ENCODE data around the gene CDC14A. TPM values are rescaled to one million over a fixed set of nuclear protein-coding genes. Genes with fewer than 3 reads are reported as not detected.
A peak's percentile ranks its signal among the peaks of the same experiment; 100 is the strongest.
"Not testable (repeated sequence)": the region's sequence is repeated elsewhere in the genome, so short reads cannot be mapped to it uniquely, and the experiment has no call there.

The CDC14A gene
- total RNA-seq, 1 experiment from 2014 or later = 4.6 TPM

GRCh38 chr1:100362821-100363466, 10.6 kb downstream of the CDC14A start:
- no peak for DNase-seq (ENCODE audit: low read depth)

- no peak for DNase-seq (ENCODE audit: low read depth)
Observed at GRCh38 chr1:100363831-100364230, 11.5 kb downstream of the CDC14A start.

GRCh38 chr1:100364697-100365096, 12.4 kb downstream of the CDC14A start:
- no peak for DNase-seq (ENCODE audit: low read depth)

DNA sequence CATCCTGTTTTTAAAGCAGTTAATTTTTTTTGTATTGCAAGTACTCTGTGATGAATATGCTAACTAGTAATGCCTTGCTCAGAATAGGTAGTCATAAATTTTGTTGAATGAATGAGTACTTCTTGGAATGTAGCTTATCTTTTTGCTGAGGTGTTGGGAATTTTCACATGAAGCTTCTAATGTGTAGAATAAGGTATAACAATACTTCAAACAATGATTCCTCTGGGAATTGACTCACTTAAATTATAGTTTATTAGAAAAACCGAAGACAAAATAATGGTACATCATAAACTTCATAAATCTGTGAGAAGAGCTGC, 13.9 kb downstream of the CDC14A start:
- DNase-seq (ENCODE audit: low read depth) = no peak

DNA sequence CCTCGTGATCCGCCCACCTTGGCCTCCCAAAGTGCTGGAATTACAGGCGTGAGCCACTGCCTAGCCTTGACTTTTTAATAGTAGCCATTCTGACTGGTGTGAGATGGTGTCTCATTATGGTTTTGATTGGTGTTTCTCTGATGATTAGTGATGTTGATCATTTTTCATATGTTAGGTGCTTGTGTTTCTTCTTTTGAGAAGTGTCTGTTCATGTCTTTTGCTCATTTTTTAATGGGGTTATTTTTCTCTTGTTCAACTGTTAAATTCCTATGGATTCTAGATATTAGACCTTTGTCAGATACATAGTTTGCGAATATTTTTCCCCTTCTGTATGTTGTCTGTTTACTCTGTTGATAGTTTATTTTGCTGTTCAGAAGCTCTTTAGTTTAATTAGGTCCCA, 17.0 kb downstream of the CDC14A start:
- DNase-seq (ENCODE audit: low read depth) = not testable (repeated sequence)

DNA sequence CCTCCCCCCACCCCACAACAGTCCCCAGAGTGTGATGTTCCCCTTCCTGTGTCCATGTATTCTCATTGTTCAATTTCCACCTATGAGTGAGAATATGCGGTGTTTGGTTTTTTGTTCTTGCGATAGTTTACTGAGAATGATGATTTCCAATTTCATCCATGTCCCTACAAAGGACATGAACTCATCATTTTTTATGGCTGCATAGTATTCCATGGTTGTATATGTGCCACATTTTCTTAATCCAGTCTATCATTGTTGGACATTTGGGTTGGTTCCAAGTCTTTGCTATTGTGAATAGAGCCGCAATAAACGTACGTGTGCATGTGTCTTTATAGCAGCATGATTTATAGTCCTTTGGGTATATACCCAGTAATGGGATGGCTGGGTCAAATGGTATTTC, 21.6 kb downstream of the CDC14A start:
- DNase-seq (ENCODE audit: low read depth) = not testable (repeated sequence)

GRCh38 chr1:100376890-100377289, 24.6 kb downstream of the CDC14A start:
- DNase-seq (ENCODE audit: low read depth) = not testable (repeated sequence)

- no peak for DNase-seq (ENCODE audit: low read depth)
Observed at GRCh38 chr1:100377590-100378361, 25.5 kb downstream of the CDC14A start.

DNA sequence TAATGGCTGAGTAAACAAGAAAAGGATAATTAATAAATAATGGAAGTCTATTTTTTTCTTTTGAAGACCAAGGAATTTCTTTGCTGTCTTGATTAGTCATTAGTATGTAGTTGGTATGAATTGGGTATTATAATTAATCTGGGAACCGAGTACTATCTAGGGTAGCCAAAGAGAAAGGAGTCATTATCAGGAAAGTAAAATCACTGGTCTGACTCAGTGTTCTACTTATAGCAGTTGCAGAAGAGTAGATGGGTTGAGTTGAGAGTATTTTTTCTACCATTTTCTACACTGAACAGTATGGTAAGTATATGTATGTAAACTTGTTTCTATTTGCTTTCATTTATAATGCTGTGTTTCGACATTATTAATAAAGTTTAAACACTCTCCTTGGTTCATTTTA, 26.6 kb downstream of the CDC14A start:
- no peak for DNase-seq (ENCODE audit: low read depth)

DNA sequence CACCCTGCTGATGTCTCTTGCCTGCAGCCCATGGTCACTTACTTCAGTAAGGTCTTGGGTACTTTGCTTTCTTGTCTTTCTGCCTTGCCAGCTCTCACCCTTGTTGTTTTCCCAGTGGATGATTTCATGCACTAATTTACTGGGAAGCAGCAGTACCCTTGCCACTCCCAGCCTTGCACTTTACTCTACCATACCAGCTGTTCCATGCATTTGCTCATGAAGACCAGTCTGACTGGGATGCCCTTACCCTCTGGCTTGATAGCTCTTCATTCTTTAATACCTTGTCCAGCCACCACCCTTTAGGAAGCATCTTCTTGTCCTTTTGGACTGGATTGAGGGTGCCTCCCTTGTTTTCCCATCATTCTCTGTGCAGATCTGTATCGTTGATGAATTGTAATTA, 28.3 kb downstream of the CDC14A start:
- no peak for DNase-seq (ENCODE audit: low read depth)

DNA sequence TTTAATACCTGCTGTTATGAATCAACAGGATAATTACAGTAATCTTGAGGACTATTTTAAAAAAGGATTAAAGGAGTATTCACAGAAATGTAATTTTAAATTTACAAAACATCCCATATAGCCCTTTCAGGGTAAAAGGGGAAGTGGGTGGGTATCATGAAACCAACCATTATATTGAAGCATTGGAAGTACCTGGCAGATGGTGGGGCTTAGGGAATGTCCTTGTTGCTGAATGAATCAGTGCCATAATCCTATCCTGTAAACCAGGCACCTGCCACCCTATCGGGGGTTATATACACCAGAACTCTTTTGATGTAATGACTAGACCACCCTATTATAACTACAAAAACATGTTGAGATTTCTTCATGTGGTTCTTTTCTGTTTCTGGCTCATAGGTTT, 30.4 kb downstream of the CDC14A start:
- DNase-seq (ENCODE audit: low read depth) = no peak

DNA sequence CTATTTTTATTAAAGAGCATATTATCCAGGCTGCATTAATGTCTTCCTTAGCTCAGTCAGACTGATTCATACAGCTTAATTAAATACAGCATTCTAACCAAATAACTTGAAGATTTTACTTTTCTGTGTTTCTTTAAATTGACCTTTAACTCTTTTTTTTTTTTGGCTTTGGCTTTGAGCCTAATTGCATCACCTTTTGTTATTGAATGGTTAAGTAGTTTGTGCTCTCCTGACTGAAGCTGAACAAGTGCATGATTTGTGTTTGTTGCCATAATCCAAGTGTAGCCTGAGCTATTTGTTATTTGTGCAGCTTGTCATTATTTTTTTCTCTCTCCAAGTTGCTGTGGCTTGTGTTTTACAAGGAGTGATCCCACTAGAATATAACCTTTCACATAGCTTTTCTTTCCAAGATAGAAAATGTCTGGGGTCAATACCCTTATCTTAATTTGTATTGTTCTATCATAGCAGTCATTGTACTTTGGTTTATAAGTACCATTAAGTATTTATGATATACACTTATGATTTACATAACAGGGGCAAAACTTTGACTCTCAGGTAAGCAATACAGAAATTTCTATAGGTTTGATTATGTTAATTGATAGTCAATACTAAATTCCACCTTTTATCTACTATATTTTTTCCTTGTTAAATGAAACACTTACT, 31.6 kb downstream of the CDC14A start:
- DNase-seq (ENCODE audit: low read depth) = no peak

DNA sequence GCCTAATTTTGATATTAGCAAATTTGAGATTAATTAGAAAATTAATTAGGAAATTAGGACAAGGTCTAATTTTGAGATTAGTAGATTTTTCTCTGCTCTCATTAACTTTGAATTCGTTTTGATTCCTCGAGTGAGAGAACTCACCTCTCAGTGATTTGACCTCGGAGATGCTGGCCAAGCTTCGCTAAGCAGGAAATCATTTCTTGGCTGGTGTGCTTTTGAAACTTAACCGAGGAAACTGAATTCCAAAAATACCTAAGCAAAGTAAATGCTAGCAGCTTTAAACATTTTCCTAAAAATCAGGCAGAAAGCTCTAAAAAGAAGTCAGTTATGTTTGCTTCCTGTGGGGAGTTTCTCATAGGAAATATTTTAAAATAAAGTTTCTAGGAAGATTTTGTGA, 34.9 kb downstream of the CDC14A start:
- peak; percentile 13 for DNase-seq (ENCODE audit: low read depth)

DNA sequence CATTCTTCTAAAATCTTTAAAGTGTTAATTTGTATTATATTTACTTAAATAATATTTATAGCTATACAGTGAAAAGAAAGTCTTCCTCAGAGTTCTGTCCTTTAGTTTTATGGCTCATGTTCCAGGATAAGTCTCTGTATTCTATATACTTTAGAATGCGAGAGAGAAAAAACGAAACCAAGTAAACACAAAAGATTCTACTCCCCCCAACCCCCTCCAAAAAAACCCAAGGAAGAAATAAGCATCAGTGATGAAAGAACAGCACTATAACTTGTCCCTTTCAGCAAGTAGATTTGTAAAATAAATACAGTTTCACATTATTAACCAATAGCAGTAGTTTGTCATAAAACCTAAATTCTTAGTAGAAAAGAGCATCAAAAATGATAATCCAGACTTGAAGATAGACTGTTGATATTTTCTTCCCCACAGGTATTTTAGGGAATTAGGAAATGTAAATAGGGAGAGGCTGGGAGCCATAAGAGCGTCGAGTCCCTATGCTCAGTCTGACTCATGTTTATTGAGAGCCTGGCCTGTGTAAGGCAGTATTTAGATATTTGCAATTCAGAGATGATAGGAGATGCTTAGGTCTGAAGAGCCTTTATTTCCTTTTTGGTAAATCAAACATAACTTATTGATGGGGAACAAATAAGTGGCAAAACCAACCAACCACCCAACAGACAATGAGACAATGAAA, 35.5 kb downstream of the CDC14A start:
- DNase-seq (ENCODE audit: low read depth) = peak; percentile 19

DNA sequence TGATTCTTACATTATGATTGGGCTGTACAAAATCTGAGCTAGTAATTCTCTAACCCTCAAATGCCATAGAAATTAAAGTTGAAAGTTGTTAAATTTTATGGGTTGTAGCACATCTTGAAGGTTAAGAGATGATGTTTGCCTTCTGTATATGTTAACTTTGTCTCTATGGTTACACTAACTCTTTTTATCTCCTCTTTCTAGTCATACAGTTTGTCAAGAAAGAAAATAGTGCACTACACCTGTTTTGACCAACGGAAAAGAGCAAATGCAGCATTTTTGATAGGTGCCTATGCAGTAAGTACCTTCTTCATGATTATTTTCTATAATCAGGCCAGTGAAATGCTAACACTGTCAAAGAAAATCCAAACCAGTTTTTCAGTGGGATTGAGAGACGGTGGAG, 38.2 kb downstream of the CDC14A start:
- no peak for DNase-seq (ENCODE audit: low read depth)

- DNase-seq (ENCODE audit: low read depth) = no peak
Observed at GRCh38 chr1:100391675-100392074, 39.4 kb downstream of the CDC14A start.

GRCh38 chr1:100392756-100393155, 40.5 kb downstream of the CDC14A start:
- DNase-seq (ENCODE audit: low read depth) = no peak

- DNase-seq (ENCODE audit: low read depth) = no peak
Observed at GRCh38 chr1:100394285-100394684, 42.0 kb downstream of the CDC14A start.

- no peak for DNase-seq (ENCODE audit: low read depth)
Observed at GRCh38 chr1:100395913-100396312, 43.6 kb downstream of the CDC14A start.

GRCh38 chr1:100396651-100397050, 44.3 kb downstream of the CDC14A start:
- no peak for DNase-seq (ENCODE audit: low read depth)

GRCh38 chr1:100397681-100398080, 45.4 kb downstream of the CDC14A start:
- no peak for DNase-seq (ENCODE audit: low read depth)

DNA sequence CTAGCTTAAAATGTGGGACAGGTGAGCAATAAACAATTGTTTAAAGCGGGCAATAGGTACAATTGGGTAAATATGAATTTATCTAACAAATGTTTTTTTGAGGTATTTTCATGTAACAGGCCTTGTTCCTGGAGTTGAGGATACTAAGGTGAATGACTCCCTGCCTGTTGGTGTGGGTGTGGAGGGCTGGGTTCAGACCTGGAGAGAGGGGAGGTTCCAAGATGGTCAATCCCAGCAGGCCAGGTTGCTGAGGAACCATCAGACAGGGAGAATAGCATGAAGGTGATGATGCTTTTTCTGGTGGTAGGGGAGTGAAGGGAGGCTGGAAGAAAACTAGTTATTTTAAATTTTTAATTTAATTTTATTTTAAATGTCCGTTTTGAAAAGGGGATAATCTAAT, 46.3 kb downstream of the CDC14A start:
- no peak for DNase-seq (ENCODE audit: low read depth)

- peak; percentile 18 for DNase-seq (ENCODE audit: low read depth)
Observed at GRCh38 chr1:100400404-100400803, 48.1 kb downstream of the CDC14A start.

Measured in Daoy (cell line).